GM12874 (cell line): ENCODE results near the gene CFAP46.

Experiments
- TF ChIP-seq, protein P1 (sequence below): IDR thresholded peaks from 2 replicates; pipeline ENCODE4 v1.5.1; 2011; ENCODE audit warnings: low read depth, mild to moderate bottlenecking, control low read depth, low read length, moderate library complexity; ENCODE audit not compliant: insufficient read depth

CFAP46 gene

GRCh38 chr10:132929480-132929879, 12.9 kb downstream of the CFAP46 start:
- TF ChIP-seq, protein P1, sequence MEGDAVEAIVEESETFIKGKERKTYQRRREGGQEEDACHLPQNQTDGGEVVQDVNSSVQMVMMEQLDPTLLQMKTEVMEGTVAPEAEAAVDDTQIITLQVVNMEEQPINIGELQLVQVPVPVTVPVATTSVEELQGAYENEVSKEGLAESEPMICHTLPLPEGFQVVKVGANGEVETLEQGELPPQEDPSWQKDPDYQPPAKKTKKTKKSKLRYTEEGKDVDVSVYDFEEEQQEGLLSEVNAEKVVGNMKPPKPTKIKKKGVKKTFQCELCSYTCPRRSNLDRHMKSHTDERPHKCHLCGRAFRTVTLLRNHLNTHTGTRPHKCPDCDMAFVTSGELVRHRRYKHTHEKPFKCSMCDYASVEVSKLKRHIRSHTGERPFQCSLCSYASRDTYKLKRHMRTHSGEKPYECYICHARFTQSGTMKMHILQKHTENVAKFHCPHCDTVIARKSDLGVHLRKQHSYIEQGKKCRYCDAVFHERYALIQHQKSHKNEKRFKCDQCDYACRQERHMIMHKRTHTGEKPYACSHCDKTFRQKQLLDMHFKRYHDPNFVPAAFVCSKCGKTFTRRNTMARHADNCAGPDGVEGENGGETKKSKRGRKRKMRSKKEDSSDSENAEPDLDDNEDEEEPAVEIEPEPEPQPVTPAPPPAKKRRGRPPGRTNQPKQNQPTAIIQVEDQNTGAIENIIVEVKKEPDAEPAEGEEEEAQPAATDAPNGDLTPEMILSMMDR = no peak

DNA sequence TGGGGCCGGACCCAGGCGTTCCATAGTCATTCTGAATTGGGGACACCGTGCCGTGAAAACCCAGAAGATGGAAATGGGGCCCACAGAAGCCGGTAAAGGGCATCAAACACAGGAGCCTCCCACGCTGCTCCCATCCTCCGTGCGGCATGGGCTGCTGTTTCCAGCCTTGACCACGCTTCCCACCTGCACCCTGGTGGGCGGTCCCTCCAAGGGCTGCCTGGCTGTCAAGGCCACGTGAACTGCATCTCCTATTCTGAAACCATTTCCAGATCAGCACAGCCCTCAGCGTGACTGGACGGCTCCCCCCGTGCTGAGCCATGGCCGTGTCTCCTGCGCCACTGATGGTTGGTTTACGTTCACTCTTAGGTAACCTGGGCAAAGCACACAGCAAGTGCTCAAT, 14.1 kb downstream of the CFAP46 start:
- TF ChIP-seq, protein P1 = no peak

DNA sequence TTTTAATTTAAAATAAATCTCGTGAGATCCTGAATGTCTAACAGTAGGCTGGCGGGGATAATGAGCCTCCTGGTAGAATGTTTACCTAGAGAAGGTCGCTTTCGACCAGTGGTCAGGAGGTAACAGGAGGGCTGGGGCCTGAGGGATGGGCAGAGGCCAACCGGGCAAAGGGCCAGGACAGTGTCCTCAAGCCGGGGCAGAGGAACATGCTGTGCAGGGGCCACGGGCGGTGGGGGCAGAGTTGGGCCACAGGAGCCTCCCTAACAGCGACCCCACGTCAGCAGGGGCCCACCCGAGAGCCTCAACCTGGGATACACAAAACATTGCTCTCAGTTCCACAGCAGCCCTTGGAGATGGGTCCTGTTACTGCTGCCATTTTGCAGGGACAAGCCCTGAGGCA, 14.5 kb downstream of the CFAP46 start:
- TF ChIP-seq, protein P1 = no peak

DNA sequence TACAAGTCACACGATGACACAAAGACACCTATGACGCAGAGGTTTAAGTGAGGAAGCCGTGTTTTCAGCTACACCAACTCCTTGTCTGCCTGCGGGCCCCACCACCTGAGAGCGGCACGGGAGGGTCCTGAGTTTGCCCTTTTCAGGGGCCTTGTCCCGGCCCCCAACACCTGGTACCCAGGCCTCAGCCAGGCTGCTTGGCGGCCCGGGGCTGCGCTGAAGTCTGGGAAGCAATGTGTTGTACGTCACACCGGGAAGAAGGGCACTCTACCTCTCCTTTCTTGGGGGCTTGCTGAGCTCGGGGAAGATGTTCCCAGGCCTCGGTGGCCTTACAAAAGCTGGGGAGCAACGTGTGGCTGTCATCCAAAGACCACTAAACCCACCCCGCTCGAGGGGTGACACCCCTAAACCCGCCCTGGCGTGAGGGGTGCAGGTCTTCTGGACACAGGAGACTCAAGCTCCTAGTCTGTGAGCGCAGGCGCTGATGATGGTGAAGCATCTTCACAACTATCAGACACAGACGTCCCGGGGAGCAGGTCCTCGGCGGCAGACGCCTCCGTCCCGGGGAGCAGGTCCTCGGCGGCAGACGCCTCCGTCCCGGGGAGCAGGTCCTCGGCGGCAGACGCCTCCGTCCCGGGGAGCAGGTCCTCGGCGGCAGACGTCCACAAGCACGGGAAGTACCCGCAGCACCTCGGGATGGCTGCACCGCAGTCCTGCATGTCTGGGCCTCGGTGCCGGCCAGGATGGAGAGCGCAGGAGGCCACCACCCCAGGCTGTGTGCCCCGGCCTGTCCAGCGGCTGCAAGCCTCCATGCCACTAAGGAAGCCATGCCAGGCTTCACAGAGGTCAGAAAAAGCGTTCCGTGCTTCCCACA, 15.4 kb downstream of the CFAP46 start:
- TF ChIP-seq, protein P1 = no peak

DNA sequence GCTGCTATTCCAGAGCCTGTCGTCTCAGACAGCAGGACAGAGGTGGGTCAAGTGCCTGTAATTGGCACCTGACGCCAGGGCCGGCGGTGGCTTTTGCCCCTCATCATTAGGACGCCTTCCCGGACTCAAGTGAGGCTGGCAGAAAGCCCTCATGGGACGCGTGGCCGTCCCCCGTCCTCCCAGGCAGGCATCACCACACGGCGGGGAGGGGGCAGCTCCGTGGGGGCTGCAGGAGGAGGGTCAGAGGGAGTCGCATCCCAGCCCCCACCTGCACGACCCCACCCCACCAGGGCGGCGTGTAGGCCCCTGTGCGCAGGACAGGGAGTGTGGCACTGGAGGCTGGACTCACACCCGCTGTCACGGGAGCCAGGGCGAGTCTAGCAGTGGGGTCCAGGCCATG, 16.3 kb downstream of the CFAP46 start:
- TF ChIP-seq, protein P1 = no peak

- TF ChIP-seq, protein P1 = no peak
These were observed 16.8 kb downstream of the CFAP46 start for GRCh38 chr10:132925614-132926013.

DNA sequence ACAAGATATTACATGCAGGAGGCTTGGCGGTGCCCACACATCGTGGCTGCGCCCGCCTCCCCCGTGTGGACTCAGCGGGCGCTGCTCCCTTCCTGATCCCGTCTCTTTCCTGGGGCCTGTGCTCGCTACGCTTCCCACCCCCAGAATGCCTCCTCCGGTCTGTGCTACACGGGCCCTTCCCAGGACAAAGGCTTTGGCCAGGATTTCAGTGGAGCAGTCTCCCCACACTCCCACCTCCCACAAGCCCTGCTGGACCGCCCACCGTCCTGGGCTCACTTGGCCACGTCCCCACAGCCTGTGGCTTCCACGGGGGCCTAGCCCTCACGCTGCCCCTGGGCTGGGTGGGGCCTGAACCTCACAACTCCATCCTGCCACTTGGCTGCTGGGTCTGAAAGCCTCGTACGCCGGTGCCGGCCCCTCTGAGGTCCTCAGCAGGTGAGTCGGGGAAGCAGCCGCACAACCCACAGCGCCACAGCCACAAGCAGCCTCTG, 17.3 kb downstream of the CFAP46 start:
- TF ChIP-seq, protein P1 = no peak
